Raji (cell line): ENCODE measurements around the gene RASGRP4.

Experiments used
- POLR2A ChIP-seq: IDR thresholded peaks from 2 replicates; pipeline ENCODE4 v1.6.1; 2011; ENCODE audit warnings: low read depth, low read length, control low read depth; ENCODE audit not compliant: insufficient read depth

RASGRP4 gene

DNA sequence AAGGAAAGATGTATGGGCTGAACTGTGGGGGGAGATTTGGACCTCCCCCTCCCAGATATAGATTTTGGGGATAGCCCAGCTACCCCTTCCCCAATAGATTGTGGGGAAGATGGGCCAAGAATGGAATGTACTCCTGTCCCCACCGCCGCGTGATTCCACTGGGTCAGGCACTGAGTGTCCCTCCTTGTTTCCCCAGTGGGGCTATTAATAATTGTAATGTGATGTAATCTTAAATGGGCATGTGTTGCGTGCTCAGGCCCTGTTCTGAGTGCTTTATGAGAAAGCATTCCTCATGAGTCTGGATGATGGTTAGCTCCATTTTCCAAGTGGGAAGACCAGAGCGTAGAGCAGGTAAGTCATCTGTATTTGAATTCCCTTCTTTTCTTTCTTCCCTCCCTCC lies 50.3 kb downstream of the RASGRP4 start:
- TF ChIP-seq POLR2A = 0 out of 2 replicates have a peak, but pooled peaks have one; percentile 5

DNA sequence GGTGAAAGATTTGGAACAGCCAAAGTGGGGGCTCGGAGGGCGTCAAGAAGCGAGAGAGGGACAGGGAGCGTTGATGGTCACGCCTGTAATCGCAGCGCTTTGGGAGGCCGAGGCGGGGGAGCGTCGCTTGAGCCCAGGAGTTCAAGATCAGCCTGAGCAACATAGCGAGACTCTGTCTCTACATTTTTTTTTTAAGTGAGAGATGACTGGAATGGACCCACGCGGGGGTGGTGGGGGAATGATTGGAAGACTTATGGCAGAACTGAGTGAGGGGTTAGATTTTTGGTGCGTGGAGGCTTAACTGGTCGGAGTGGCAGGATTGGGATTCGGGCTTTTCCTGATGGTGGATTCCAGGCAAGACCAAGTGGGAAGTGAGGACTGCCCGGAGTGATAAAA lies 50.9 kb downstream of the RASGRP4 start:
- no peak for TF ChIP-seq POLR2A

GRCh38 chr19:38374332-38375097 lies 51.5 kb downstream of the RASGRP4 start, which contains the start of gene PSMD8:
Gene PSMD8, plus strand, starts transcription at chr19:38374571. Its CDS starts 31 bp downstream, at chr19:38374602.
- TF ChIP-seq POLR2A = peak; percentile 91

DNA sequence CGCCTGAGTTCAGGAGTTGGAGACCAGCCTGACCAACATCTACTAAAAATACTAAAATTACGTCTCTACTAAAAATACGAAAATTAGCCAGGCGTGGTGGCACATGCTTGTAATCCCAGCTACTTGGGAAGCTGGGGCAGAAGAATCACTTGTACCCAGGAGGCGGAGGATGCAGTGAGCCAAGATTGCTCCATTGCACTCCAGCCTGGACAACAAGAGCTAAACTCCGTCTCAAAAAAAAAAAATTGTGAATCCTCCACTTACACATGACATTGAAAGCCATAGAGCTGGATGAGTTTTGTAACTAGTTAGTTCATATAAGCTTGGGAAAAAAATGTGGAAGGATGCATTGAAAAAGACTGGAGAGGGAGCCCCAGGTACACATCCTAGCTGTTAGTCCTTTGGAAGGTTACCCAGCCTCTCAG lies 52.1 kb downstream of the RASGRP4 start:
- no peak for TF ChIP-seq POLR2A

DNA sequence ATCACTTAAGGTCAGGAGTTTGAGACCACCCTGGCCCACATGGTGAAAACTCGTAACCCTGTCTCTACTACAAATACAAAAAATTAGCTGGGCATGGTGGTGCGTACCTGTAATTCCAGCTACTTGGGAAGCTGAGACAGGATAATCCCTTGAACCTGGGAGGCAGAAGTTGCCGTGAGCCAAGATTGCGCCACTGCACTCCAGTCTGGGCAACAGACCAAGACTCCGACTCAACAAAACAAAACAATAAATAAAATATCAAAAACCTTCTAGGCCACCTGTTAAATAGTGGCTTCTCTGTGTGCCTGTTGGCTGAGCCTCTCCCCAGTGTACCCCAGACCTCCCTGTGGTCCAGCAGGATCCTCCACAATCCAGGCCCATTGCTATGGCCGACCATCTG lies 54.9 kb downstream of the RASGRP4 start:
- no peak for TF ChIP-seq POLR2A

DNA sequence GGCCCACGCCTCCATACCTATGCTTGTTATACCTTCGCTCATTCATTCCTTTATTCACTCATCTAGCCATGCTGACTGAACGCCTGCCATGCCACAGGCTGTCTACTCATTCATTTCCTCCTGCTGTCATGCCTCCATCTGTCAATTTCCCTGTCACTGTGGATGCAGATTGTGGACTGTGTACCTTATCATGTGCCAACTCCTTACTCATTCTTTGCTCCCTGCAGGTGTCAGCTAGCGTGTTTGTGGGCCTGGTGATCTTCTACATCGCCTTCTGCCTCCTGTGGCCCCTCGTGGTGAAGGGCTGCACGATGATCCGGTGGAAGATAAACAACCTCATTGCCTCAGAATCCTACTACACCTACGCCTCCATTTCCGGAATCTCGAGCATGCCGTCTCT lies 55.7 kb downstream of the RASGRP4 start:
- TF ChIP-seq POLR2A = no peak

DNA sequence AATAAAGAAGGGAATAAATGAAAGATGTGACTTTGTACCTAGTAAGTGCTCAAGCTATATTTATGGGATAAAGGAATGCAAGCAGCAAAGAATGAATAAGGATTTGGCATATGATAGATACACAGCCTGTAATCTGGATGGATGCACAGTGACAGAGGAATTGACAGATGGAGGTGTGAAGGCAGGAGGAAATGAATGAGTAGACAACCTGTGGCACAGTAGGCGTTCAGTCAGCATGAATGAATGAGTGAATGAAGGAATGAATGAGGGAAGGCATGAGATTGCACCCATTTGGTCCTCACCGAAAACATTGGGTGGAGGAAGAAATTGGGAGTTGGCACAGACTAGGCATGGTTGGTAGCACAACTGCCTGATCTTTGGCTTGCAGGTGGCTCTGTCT lies 56.4 kb downstream of the RASGRP4 start:
- no peak for TF ChIP-seq POLR2A

DNA sequence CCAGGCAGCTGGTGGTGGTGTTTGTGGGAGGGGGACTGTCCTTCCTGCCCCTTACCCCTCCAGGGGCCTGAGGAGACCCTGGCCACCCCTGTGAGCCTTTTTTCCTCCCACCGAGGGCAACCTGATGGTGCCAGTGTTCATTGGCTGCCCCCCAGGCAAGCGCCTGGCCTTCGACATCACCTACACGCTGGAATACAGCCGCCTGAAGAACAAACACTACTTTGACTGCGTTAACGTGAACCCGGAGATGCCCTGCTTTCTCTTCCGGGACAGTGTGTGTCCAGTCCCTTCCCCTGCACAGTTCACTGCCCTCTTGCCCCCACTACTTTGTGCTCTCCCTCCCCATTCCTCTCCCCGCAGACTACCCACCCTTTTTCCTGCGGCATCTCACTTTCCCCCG lies 59.0 kb downstream of the RASGRP4 start:
- TF ChIP-seq POLR2A = no peak

DNA sequence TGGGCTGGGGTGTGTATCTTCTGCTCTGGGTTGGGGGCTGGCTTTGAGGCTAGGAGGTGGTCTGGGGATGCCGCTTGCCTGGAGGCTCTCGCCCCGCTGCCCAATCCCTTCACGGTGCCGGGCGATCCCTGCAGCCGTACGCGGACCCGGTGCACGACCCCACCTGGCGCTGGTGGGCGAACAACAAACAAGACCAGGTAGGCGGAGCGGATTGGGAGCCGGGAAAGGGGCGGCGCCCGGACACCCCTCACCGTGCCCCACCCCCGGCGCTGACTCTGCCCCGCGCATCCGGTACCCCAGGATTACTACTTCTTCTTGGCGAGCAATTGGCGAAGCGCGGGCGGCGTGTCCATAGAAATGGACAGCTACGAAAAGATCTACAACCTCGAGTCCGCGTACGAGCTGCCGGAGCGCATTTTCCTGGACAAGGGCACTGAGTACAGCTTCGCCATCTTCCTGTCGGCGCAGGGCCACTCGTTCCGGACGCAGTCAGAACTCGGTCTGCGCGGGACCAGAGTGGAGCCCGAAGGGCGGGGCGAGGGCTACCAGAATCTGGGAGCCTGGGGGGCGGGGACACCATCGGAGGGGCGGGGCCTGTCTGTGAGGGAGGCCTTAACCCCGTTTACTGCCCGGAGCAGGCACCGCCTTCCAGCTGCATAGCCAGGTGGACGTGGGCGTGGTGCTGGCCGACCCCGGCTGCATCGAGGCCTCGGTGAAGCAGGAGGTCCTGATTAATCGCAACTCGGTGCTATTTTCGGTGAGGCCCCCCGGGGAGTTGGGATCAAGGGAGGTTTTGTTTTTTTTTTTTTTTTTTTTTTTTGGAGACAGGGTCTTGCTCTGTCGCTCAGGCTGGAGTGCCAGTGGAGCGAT lies 63.7 kb downstream of the RASGRP4 start:
- TF ChIP-seq POLR2A = no peak

GRCh38 chr19:38361633-38362075 lies 64.4 kb downstream of the RASGRP4 start:
- no peak for TF ChIP-seq POLR2A

DNA sequence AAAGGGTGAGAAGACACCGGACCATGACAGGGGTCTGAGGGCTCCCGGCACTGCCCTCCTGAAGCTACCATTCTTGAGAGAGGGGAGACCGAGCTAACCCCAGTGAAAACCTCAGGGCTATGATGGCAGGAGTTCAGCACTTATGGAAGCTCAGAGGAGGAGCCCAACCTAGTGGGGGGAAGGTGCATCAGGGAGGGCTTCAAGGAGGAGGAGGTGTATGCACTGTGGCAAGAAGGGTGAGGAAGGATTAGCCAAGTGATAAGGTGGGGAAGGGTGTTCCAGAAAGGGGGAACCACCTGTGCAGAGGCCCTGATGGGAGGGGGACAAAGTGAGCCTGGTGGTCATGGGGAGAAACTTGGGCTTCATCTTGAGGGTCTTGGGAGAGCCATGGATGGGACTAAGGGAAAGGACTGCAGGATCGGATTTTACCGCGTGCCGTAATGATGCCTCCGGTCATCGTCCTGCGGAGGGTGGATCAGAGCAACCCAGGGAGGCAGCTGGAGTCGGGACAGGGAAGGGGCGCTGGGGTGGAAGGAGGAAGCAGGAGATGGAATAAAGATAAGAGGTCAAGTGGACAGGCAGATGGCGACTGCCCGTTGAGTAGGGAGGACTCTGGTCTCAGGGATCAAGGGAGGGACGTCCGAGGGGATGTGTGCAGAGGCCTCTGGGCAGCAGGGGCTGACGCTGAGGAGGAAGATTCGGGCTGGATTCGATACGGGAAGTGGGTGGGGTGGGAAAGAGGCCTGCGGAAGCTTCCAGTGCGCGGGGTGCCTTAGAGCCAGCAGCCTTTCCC lies 65.0 kb downstream of the RASGRP4 start:
- no peak for TF ChIP-seq POLR2A

GRCh38 chr19:38360351-38360750 lies 65.7 kb downstream of the RASGRP4 start:
- TF ChIP-seq POLR2A = no peak

GRCh38 chr19:38359242-38360021 lies 66.6 kb downstream of the RASGRP4 start:
- no peak for TF ChIP-seq POLR2A
